Non-pigmented ciliary epithelial cell (primary cell): ENCODE measurements around the gene MEGF8.

Source experiments
- DNase-seq: peaks from one replicate; pipeline ENCODE4 v3.0.0-alpha.2; 2010; ENCODE audit warnings: low read depth

Gene MEGF8

GRCh38 chr19:42388851-42389489, 63.5 kb downstream of the MEGF8 start:
- no peak for DNase-seq

- no peak for DNase-seq
Measured at GRCh38 chr19:42389899-42390298, 64.5 kb downstream of the MEGF8 start, which contains the start of gene CNFN. Gene CNFN, minus strand, starts transcription at chr19:42390297. Its CDS starts 1,260 bp downstream, at chr19:42389037.

DNA sequence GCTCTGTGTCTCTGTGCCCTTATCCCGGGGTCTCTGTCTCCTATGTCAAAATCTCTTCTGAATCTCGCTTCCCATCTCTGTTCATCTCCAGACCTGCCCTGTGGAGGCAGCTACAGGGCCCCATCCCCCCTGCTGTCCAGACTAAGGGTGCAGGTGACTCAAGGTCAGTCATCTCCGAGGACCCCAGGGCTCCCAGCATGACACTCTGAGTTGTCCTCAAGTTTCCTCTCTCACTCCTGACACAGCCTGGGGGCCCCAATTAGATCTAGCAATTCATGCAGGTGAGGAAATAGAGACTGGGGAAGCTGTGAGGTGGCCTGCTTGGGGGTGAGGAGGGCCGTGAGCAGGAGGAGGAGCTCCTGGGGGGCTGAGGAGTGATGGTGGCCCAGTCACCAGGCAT, 66.7 kb downstream of the MEGF8 start:
- DNase-seq = no peak

DNA sequence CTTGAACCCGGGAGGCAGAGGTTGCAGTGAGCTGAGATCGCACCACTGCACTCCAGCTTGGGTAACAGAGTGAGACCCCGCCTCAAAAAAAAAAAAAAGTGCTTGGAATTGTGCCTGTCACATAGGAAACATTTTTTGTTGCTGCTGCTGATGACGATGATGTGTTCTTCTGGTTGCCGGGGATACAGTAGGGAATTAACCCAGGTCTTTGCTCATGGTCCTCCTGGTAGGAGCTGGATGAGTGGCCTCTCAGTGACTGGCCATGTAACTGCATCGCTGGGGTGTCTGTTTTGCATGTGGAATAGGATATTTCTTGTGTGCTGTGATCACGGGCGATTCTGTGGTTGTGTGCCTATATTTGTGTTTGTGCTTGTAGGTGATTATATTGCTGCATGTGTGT, 69.3 kb downstream of the MEGF8 start:
- no peak for DNase-seq

DNA sequence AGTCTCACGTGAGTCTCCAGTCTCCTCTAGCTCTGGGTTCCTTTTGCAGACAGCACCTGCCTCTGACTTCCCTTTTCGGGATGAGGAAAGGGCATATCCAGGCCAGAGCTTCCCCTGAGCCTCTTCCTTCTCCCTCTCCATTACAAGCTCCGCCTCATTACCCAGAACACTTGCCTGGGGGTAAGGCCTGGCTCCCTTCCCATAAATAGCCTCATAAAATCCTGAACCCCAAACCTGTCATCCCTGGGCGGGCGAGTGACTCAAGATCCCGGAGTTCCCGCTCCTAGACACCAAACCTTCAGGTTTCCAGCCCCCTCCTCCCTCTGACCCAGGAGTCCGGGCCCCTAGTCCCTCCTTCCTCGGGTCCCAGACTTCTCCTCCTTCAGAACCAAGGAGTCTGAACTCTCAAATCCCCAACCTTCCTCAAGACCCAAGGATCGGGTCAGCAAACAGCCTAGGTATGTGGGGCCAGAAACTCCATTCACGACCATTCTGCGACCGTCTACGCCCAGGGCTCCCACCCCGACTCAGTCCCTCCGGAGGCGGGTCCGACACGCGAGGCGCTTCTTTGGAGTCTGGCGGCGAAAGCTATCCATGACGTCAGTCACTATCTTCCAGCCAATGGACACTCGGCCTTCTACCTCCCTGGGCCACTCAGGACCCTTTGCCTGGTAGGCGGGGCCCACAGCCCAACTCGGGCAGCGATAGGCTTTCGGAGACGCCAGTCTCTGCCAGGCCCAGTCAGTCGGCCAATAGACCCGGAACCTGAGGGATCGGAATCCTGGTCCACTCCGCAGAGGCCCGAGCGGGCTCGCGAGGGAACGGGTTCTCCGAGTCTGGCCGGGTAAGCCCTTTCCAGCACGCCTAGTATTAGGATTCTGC, 71.2 kb downstream of the MEGF8 start:
- DNase-seq = peak; percentile 98

DNA sequence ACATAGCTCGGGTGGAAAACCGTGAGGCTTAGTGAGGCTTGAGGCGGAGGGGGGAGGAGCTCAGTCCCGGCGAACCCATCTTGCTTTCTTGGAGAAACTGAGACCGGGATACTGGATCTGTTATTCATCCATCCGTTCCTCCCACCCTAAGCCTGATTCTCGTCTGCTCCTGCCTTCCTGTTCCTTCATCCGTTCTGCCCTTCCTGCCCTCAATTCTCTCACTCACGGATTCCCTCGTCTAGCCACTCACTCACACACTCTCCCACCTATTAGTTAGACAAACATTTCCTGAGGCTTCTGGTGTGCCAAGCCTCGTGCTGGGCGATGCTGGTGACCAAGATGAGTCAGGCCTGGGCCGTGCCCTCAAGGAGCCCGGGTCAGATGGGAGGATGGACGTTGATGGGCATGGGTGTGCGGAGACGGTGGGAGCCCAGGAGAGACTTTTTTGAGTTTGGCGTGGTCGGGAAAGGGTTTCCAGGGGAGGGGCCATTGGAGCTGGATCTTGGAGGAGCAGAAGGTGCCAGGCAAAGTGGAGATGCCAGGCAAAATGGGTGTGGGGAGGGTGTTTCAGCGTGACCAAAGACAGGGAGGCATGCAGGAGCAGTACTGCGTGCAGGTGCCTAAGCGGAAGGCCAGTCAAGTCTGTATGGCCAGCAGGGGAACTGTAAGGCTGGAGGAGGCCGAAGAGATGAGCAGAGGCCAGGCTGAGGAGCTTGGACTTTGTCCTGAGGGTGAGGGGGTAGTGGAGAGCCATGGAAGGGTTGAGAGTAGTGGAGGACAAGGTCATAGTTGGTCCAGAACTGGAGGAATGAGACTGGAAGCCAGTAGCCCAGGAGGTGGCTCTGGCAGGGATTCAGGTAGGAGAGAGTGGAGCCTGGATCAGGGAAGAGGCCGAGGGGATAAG, 72.1 kb downstream of the MEGF8 start:
- no peak for DNase-seq

DNA sequence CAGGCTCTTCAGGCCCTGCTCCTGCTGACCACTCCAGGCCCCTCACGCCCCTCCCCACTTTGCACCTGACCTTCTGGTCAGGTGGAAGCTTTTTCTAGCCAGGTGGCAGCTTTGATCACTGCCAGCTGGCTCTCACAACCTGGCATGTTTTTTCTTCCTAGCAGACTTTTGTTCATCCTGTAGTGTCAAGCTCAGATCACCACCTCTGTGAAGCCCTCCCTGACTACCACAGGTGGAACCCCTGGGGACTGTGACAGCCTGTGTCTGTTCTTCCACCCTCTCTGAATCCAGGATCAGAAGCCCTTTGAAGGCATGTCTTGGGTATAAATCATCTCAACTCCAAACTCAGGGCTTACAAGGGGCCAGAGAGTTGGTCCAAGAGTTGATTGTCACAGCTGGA, 75.0 kb downstream of the MEGF8 start:
- DNase-seq = no peak

DNA sequence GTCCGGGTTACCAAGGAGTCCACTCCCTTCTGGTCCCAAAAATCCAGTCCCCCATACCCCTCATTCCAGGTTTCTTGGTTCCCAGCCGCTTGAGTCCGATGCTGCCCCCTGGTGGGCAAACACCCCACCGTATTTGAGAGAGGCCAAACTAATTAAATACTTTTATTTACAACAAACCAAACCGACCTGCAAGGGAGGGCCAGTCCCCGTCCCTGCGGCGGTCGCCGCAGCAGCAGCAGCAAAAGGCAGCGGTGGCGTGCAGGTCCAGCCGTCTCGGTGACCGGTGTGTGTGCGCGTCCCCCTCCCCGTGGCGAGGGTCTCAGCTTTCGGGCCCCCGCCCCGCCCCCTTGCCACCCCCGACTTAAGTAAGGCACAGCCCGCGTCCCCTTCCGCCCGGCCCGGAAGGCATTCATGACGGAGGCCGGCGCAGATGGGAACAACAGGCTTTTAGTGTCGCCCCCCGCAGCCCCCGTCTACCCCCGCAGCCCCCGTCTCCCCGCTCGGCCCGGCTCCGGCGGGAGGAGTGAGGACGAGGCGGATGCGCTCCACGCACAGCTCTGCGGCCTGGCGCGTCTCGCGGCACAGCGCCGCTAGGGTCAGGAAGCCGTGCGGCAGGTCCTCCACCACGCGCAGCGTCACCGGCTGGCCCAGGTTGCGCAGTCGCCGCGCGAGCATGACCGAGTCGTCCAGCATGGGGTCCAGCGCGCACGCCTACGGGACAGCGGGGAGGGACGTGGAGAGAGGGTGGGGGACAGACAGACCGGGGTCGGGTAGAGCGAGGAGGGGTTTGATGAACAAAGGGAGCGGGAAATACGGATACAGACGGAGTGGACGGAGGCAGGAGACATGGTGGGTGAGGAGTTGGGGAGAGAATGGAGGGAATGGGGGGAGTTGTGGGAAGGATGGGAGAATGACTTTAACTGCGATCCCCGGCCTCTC, 76.2 kb downstream of the MEGF8 start:
- DNase-seq = no peak

GRCh38 chr19:42402376-42403116, 77.1 kb downstream of the MEGF8 start:
- DNase-seq = no peak

DNA sequence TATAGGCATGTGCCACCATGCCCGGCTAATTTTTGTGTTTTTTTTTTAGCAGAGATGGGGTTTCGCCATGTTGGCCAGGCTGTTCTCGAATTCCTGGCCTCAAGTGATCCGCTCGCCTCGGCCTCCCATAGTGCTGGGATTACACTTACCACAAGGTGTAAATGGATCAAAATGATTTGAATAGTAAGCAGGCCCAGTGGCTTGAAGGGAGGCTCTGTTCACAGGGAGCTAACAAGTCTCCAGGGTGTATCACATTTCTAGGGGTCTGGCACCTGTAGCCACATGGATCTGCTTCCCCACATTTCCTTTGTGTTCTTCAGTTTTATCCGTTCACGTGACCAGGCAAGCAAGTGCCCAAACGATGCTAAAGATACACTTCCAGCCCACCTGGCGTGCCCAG, 78.2 kb downstream of the MEGF8 start:
- DNase-seq = no peak

DNA sequence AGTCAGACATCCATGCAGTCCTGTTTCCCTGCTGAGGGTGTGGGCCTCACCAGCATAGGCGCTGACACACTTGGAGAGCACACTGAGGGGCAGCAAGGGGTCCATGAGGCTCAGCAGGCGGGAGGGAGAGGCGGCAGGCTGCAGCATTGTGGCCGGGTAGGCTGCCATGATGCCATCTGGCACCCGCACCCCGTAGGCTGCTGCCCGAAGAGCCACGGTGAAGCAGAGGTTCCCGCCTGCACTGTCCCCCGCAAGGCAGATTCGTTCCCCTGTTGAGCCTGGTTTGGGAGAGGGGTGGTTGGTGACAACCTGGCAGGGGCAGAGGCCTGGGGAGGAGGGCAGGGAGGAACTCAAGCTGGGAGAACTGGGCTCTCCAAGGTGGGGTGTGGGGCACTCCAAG, 80.7 kb downstream of the MEGF8 start:
- no peak for DNase-seq

GRCh38 chr19:42407085-42407815, 81.8 kb downstream of the MEGF8 start:
- DNase-seq = no peak

DNA sequence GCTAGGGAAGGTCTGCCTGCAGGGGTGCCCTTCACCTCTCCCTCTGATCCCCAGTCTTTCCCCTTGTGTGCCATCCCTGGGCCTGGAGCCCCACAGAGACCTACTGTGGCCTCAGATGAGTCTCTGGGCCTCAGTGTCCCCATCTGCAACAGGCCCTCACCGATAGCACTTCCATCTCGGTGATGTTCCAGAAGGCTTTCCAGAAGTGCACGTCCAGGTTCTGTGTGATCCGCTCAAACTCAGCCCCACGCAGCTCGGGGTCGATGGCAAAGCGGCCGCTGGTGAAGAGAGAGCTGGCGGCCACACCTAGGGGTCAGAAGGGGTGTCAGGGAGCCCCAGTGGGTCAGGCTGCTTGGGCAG, 82.4 kb downstream of the MEGF8 start:
- DNase-seq = no peak

DNA sequence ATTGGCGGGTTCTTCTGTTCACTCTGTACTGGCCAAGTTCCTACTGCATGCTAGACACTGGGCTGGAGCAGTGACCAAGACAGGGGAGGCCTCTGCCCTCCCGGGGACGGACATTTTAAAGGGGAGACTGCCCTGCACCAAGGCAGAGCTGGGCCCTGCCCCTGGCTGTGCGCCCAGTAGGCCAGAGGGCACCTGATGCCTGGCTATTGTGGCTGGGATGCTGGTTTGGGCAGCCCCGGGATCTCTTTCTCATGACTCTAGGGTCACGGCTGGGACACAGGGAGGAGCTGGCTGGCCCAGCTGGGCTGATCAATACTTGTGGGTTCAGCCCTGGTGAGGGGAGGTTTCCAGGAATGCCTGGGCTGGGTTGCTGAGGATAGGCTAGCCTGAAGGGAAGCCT, 84.0 kb downstream of the MEGF8 start:
- no peak for DNase-seq

DNA sequence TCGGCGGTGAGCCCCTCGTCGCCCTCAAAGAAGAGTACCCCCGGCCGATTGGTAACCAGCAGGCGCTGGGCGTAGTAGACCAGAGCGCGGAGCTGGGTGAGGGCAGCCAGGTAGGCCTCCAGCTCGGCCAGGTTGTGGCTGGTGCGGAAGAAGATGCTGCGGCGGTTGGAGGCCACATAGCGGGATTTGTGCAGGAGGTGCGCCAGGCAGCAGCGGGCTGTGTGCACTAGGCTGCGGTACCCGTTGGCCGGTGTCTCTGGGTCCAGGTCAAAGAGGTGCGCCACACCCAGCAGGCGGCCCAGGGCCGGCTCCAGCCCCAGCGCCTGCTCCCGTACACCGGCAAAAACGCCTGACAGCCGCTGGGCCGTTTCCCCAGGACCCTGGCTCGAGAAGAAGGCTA, 84.9 kb downstream of the MEGF8 start:
- DNase-seq = no peak

GRCh38 chr19:42411581-42412178, 86.2 kb downstream of the MEGF8 start:
- no peak for DNase-seq

DNA sequence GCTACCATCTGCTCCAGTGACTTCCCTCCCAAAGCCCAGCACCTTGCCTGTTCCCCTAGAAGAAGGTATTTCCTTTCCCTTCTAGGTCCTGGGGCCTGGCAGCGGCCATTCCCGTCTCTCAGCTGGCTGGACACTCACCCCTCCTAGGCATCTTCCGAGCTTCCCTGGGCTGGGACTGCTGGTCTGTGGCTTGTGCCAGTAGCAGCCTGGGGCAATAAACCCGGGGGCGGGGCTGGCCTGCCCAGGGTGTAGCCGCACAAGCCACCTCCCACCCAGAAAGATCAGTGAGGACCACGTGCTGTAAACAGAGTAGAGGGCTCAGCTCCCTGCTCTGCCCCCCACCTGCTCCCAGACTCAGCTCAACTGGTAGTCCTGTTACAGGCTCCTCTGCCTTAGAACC, 86.8 kb downstream of the MEGF8 start:
- no peak for DNase-seq

- DNase-seq = no peak
Measured at GRCh38 chr19:42412661-42413076, 87.2 kb downstream of the MEGF8 start.

DNA sequence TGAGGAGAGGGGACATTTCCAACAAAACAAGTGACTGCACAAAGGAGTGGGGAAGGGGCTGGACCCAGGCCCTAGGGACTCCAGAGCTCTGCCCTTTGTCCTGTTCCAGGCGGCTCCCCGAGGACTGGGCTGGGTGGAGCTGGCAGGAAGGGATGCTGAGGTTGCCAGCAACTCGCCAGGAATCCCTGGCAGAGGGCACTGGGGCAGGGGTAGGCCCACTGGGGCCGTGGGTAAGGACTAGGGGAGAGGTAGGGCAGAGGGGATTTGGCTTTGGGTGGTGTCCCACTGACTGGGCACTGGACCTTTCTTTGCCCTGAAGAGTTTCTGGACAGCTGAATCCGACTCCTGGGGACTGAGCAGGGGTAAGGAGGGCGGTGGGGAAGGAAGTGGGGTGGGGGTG, 93.9 kb downstream of the MEGF8 start:
- no peak for DNase-seq
